HG03025 (cell line): ENCODE results near the gene SLC23A1.

Source experiments
- ATAC-seq: cut with Tn5 transposase; IDR thresholded peaks from one replicate; pipeline ENCODE4 v1.9.1; 2021; ENCODE audit warnings: mild to moderate bottlenecking, moderate library complexity; ENCODE audit not compliant: unreplicated experiment, low FRiP score

The SLC23A1 gene

DNA sequence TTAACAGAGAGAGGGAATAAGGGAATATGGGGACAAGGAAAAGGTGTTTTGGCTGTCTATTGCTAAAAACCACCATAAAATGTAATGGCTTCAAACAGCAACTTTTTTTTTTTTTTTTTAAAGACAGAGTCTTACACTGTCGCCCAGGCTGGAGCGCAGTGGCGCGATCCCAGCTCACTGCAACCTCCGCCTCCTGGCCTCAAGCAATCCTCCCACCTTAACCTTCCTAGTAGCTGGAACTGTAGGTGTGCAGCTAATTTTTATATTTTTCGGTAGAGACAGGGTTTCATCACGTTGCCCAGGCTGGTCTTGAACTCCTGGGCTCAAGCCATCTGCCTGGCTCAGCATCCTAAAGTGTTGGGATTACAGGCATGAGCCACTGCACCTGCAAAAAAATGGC is 25.1 kb upstream of the SLC23A1 start:
- no peak for ATAC-seq

DNA sequence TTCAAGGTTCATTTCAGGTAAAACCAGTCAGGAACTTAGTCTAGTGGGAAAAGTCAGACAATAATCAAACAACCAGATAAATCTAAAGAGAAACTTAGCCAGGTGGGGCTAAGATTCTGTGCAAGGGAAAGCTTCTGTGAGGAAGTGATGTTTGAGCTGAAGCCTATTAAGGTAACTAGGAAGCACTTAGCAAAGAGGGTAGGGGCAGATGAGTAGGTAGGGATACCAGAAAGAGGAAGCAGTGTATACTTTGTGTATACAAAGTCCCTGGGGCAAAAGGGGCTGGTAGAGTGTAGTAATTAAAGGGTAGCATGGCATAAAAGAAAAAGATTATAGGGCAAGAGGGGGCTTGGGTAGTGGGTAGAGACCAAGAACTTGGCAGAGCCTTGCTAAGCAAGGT is 24.4 kb upstream of the SLC23A1 start:
- no peak for ATAC-seq

DNA sequence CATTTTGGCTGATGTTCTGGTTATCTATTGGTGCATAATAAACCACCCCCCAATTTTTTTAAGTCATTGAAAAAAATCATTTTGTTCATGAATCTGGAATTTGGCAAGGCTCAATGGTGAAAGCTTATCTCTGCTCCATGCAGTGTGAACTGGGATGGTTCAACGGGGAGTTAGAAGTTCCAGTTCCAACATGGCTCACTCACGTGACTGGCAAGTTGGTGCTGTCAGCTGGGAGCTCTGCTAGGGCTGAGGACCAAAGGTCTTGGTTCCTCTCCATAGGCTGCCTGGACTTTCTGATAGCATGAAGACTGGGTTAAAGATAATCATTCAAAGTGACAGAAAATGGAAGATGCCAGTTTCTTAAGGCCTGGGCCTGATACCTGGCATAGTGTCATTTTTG is 23.9 kb upstream of the SLC23A1 start:
- no peak for ATAC-seq

DNA sequence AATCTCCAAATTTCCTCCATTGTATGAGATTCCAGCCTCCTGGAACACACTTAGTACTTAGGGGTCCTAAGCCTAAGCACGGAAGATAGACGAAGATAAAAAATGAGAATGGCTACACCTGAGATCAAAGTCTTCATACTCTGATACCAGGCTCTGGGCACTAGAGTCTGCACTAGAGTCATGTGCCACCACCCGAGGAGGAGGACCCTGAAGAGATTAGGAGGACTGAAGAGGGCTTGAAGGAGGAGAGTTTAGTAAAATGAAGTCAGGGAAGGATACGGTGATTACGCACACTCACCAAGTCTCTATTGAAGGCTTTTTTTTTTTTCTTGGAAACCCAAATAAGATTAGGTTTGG is 21.4 kb upstream of the SLC23A1 start:
- ATAC-seq: no peak

DNA sequence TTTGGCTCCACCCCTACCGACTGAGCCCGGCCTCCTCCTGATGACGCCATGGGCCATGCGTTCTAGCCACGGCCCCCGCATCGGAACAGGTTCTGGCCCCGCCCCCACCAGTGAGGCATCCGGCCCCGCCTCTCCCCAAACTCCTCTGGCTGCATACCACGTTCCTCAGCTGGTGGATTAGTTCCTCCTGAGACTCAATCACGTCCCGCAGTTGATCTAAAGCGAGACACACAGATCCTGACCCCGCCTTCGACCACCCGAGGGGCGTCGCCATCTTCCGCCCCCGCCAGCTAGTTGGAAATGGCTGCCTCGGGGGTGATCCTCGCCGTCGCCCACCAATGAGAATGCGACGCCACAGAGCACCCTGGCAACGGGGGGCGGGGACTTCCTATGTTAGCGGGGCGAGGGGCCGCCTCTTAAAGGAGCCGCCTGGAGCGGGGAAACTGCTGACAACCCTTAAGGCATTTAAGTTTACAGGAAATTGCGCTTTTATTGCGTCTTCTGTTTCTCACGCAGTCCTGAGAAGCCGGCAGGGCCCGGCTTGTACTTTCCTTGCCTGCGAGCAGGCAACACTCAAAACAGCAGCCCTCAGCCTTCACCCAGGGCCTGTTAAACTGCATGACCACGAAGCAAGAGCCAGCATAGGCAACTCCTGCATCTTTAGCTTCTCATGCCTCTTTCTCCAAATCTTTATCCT is 20.8 kb upstream of the SLC23A1 start, which contains the start of gene SPATA24:
SPATA24 (minus strand) TSS at position 303 of the 697 bp plus-strand sequence; CDS start at position 274, 29 bp downstream.
- ATAC-seq: peak; percentile 76

DNA sequence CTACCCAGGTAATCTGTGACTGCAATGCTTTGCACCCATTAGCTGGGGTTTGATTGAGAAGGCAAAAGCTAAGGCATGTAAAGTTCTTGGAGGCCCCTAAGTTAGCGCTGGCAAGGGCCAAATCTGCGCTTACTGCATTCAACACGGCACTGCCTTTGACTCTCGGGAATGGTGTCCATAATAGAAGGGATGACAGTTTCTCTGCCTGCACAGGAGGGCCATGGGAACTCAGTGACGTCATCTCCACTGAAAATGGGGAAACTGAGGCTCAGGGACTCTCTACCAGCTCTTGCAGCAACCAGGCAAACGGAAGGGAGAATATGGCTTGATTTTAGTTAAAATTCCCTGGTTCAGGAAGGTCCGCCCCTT is 20.3 kb upstream of the SLC23A1 start:
- no peak for ATAC-seq

DNA sequence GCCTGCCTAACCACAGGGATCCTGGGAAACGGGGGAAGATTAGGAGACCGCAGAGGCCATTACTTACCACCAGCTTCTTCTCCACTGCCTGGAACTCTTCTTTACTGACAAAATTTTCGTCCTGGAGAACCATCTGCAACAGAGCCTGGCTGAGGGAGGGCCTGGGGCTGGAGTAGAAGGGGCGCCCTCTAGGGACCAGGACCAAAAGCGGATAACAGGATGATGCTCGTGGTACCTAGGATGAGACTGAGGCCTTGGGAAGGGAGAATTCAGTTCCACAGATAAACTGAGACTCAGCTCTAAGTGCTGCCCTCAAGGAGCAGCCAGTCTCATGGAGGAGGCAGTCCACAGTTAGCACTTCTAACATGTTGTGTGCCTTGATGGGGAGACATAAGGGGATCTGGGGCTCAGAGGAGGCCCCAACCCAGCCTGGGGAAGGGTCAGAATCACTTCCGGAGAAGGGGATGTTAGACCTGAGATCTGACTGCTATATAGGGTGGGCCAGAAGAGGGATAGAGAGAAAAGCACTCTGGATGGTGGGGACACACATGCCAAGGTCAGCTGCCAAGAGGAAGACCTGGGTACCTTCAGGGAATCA is 19.6 kb upstream of the SLC23A1 start:
- no peak for ATAC-seq

DNA sequence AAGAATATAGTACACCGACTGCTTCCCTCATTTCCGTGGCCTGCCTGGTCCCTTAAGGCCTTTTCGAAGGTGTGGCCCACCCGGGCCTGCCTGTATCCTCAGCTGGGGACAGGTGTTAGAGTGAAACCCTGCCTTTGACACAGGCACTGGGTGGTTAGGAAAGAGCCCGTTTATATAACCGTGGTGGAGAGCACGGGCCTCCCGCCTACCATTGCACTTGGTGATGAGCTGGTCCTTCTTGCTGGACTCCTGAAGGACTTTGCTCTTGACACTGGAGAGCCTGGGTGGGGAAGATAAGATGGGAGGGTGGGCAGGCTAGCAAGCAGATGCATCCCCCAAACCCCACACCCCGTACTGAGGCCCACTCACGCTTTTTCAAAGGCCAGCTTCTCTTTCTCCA is 18.4 kb upstream of the SLC23A1 start:
- no peak for ATAC-seq

DNA sequence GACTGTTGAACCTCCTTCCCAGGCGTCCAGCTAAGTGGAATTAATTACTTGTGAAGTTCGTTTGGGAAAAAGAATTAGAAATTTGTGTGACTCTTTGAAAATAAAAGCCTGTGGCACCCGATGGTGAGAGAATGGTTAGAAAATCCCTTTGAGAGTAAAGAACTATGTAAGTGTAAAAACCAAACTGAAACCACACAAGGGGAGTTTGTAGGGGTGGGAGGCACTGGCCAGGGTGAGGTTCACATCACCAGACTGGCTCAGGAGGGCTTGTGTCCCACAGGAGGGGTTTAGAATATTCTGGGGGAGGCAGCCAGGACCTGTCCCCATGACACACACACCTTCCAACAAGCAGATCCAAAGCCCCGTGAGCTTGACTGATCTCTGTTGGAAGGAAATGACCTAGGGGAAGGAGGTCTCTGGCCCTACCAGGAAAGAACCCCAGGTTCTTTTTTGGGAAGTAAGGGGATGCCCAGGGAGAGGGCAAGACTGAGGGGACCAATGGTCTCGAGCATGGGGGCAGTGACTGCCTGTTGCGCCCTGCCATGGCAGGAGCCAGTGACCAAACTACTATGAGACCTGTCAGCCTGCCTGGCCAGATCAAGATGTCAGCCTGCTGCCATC is 16.5 kb upstream of the SLC23A1 start:
- ATAC-seq: no peak

DNA sequence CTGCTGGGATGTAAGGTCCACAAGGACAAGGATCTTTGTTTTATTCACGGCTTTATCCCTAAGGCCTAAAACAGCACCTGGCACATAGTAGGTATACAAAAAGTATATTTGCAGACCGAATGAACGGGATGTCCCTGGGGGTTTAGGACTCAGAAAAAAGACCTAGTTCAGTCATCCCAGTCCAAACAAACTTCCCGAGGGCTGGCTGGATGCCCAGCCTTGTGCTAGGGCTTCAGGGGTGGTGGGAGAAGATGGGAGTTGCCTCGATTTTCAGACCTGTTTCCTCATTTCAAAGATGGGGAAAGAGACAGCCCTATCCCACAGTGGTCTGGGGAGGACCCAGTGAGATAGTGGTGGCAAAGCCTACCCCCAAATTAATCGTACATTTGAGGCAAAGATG is 14.8 kb upstream of the SLC23A1 start:
- no peak for ATAC-seq

DNA sequence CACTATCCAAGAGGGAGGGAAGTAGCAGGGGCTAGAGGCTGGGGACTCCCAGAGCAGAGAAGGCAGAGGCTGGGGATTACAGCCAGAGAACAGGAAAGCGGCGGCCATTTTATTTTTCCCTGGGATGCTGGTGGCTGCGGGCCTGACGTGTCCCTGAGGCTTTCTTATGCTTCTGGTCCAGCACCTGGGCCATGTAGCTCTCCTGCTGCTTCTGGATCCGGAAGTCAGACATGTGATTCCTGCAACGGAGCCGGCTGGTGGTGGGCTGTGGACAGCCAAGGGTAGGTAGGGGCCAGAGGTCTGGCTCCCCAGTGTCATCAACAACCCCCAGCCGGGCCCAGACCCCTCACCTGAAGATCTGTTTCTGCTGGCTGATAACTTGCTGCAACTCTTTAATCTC is 13.6 kb upstream of the SLC23A1 start:
- ATAC-seq: no peak

DNA sequence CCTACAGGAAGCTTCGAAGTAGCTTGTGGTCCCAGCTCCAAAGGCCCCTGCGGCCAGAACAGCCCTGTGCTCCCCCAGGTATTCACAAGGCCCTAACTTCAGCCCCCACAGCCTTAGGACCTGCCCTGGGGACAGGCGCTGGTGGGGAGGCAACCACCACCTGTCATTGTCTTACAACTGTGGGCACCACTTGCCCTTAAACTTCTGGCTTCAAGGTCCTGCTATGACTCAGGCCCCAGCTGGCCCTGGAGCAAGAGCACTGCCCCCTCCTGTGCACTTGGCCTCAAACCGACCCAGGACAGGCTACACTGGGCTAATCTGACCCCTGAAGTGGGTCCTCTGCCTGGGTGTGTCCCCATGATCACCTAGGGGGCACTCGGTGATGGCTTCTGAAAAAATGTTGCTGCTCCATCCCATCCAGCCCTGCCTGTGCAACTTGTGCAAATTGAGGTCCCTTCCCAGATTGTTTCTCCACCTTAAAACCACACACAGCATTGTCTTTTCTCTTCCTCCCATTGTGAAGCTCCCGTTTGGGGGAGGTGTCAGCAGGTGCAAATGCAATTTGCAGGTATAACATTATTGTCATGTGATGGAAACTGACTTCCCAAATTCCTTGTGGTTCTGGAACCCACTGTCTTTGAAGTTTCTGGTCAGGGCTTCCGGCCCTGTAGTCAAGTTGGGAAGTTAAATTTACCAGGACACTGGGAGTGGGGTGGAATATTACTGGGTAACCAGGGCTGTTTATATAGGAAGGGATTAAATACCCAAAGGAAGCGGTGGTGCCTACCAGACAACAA is 12.9 kb upstream of the SLC23A1 start:
- ATAC-seq: no peak

DNA sequence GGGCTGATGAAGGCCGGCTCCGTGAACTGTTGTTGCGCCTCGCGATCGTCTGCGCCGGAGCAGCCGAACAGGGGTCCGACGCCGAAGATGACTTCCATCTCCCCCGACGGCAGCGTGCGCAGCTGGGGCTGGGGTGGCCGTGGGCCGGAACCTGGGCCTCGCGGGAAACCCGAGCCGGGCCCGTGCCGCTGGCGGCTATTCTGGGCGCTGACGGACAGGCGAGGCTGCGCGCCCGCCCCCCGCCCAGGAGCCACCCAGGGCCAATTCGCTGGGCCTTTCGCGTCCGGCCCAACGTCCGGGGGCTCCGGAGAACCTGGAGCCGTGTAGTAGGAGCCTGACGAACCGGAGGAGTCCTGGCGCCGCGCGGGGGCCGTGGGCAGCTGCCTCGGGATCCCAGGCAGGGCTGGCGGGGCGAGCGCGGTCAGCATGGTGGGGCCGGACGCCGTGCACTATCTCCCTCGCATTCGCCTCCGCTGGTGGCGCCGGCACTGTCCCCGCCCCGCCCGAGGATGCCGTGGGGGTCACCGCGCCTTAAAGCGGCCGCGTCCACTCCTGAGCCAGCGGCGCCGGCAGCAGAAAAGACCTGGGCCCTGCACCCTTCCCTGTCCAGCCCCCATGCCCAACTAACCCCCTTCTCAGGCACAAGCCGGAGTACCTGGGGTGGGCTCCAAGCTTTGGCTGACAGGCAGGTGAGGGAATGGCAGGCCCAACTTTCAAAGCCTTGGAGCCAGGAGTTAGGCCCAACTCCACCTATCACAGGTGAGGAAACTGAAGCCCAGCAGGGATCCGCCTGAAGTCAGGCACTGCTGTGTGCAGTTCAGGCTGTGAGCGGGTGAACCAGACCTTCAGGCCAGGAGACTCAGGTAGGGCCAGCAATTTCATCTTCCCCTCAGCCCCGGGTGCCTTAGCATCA is 11.8 kb upstream of the SLC23A1 start, which contains the start of gene PROB1:
PROB1 (minus strand) TSS at position 451 of the 913 bp plus-strand sequence; CDS start at position 428, 23 bp downstream.
- ATAC-seq: no peak

DNA sequence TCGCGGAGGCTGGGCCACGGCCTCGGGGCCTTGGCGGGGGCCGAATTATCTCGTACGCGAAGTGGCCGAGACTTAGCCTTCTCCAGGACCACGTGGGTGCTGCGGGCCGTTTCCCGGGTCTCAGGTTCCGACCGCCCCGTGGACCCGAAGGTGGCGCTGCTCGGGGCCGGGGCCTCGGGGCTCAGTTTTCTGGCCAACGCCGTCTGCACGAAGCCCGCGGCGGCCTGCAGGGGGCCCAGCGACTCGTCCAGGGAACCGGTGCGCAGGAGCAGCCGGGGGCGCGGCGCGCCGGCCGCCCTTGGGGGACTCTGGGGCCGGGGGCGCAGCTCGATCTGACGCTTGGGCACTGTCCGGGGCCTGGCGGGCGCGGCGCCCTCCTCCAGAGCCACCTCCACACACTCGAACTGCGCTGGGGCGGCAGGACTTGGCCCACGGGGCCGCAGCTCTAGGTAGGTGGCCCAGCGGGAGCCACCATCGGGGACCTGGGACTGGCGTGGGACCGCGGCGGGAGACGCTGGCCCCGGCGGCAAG is 11.1 kb upstream of the SLC23A1 start:
- no peak for ATAC-seq

DNA sequence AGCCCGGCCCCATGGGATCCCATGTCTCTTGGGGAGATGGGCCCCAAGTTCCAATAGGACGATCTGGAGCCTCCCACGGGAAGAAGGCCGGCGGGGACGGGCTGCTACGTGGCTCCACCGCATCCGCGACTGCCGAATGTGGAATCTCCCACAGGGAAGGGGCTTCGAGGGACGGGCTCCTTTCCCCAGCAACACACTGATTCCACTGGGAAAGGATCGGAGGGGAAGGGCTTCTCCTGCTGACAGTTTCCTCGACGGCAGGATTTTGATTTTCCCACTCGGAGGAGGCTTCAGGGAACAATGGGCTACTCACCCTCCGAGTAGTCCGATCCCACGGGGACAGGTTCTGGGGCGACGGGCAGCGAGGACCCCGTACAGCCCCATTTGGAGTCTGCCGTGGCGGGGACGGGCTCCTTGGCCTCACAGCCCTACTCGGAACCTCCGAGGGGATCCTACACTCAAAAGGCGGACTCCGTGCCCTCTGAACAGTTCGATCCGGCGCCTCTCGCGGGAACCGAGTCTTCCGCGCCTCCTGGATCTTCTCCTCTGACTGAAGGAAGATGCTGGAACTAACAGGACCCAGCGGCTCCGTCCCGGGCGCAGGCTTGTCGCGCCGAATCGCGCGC is 10.5 kb upstream of the SLC23A1 start:
- ATAC-seq: no peak

DNA sequence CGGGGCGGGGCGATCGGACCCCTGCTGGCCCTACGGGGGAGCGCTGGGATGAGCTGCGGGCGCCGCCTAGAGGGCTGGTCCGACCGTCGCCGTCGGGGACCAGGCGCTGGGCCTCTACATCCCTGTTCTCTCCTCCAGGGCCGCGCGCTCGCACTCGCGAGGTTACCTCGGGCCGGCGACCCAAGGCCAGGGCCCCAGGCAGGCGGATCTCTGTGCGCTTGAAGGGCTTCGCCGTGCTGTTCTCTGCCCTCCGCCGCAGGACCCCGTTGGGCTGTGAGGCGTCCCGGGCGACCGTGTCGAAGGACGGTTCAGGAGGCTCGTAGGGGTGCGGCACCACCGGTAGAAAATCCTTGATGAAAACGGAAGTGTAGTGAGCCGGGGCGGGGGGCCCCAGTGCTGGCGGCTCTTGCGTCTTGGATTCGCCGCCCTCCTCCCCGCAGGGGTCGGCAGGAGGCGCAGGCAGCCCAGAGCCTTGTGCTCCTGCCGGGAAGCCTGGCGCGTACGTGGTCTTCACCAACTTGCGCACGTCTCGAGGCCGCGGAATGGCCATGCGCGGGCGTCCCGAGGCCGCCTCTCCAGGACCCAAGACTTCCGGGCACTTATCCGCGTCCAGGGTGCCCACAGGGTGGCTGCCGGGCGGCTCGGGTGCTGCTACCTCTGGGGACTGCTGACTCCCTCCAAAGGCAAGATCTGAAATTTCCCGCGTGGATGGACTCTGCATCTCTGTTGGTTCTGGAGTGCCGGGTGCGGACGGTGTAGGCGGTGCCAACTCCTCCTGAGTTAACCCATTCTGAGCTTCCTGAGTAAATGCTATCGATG is 9.8 kb upstream of the SLC23A1 start:
- peak; percentile 33 for ATAC-seq

DNA sequence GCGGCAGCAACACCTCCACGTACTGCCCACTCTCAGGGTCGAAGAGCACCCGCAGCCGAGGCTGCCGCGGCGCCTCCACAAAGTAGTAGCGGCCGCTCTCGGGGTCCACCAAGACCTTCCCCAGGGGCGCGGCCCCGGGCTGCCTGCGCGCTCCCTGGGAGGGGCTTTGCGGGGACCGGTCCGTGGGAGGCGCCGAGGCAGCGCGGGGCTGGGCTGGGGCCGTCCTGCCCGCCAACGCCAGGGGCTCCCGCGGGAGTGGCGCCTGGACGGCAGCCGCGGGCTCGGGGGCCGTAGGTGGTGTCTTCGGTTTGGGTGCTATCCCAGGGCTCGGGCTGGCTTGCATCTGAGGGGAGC is 9.2 kb upstream of the SLC23A1 start:
- ATAC-seq: no peak

DNA sequence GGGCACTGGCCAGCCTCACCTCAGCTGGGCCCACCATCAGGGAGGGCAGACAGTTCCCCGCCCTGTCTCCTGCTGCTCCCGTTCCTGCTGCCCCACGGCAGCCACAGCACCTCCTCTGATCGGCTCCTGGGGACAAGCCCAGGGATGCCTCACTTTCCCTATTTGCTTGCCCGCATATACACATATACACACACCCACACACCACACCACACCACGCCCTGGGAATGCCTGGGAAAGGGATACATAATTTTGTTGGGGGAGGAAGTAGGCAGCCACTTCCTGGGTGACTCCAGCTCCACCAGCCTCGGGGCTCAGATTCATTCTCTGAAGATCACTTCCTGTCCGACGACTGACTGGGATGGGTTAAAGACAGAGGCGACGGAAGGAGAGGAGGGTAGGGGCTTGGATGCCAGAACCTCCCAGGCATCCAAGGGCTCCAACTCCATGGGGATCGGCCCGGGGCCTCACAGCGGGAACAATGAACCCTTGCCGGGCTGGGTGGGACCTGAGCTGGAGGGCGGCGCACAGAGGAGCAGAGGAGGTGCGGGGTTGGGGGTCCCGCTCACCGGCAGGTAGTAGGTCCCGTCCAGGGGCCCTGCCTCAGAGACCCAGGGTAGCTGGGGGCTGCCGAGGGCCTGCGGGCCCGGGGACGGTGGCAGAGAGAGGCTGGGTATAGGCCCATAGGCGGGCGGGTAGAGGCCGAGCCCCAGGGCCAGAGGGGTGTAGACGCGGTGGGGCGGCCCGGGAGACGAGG is 8.7 kb upstream of the SLC23A1 start:
- no peak for ATAC-seq
